Neural cell (in vitro differentiated cells): ENCODE data around the gene SART3. TPM values are rescaled to one million over a fixed set of nuclear protein-coding genes. Genes with fewer than 3 reads are reported as not detected.

Experiments
- H2AFZ ChIP-seq: fragments of 200-600, 300-800 bp; sonication (generic), shearing (Covaris generic); 2 replicates; pipeline ENCODE4 v1.6.0; 2014; ENCODE audit warnings: low read depth, mild to moderate bottlenecking, antibody characterized with exemption, low read length, moderate library complexity
- H3F3A ChIP-seq: fragments of 200-600 bp; shearing (Covaris generic); 2 replicates; pipeline ENCODE4 v1.6.1; 2016; ENCODE audit warnings: mild to moderate bottlenecking, moderate library complexity, mixed read lengths, antibody characterized with exemption, low read length; ENCODE audit not compliant: insufficient read depth, poor library complexity, severe bottlenecking
- H3K27ac ChIP-seq: fragments of 200-600, 300-800 bp; sonication (generic), shearing (Covaris generic); 2 replicates; pipeline ENCODE4 v1.5.1; 2014; ENCODE audit warnings: mild to moderate bottlenecking, low read length, moderate library complexity
- H3K27me3 ChIP-seq: fragments of 300-800, 200-600 bp; sonication (generic), shearing (Covaris generic); 2 replicates; pipeline ENCODE4 v1.6.0; 2014; ENCODE audit warnings: mild to moderate bottlenecking, low read depth, low read length, moderate library complexity; ENCODE audit not compliant: insufficient read depth
- H3K36me3 ChIP-seq: fragments of 300-800, 200-600 bp; sonication (generic), shearing (Covaris generic); 2 replicates; pipeline ENCODE4 v1.5.1; 2014; ENCODE audit warnings: mild to moderate bottlenecking, antibody characterized with exemption, low read length, moderate library complexity; ENCODE audit not compliant: insufficient read depth
- H3K4me2 ChIP-seq: fragments of 300-800, 200-600 bp; sonication (generic), shearing (Covaris generic); 2 replicates; pipeline ENCODE4 v1.6.0; 2014; ENCODE audit warnings: mild to moderate bottlenecking, low read length
- H3K4me3 ChIP-seq: fragments of 300-800, 200-600 bp; sonication (generic), shearing (Covaris generic); 2 replicates; pipeline ENCODE4 v1.5.1; 2014; ENCODE audit warnings: mild to moderate bottlenecking, low read length, moderate library complexity
- H3K79me2 ChIP-seq: fragments of 200-600 bp; shearing (Covaris generic); replicated peaks from 2 replicates; pipeline ENCODE4 v1.6.0; 2014; ENCODE audit warnings: mild to moderate bottlenecking, low read length, moderate library complexity; ENCODE audit not compliant: insufficient read depth
- H3K9ac ChIP-seq: fragments of 300-800, 200-600 bp; sonication (generic), shearing (Covaris generic); 2 replicates; pipeline ENCODE4 v1.6.1; 2016; ENCODE audit warnings: mild to moderate bottlenecking, low read length, mixed read lengths
- H3K9me2 ChIP-seq: fragments of 200-600 bp; shearing (Covaris generic); 2 replicates; pipeline ENCODE4 v1.6.1; 2016; ENCODE audit warnings: mild to moderate bottlenecking, low read length, mixed read lengths; ENCODE audit not compliant: insufficient read depth
- H3K9me3 ChIP-seq: fragments of 200-600, 300-800 bp; sonication (generic), shearing (Covaris generic); 2 replicates; pipeline ENCODE4 v1.6.1; 2016; ENCODE audit warnings: mild to moderate bottlenecking, mixed run types, low read length, moderate library complexity, mixed read lengths
- H4K20me1 ChIP-seq: fragments of 200-600 bp; shearing (Covaris generic); 2 replicates; pipeline ENCODE4 v1.6.1; 2016; ENCODE audit warnings: mild to moderate bottlenecking, mixed run types; ENCODE audit not compliant: insufficient read depth
- EP300 ChIP-seq: fragments of 450-650 bp; conservative IDR thresholded peaks from 2 replicates; pipeline ENCODE4 v1.6.1; 2014; ENCODE audit warnings: antibody characterized with exemption, mild to moderate bottlenecking, moderate library complexity; ENCODE audit not compliant: poor library complexity, severe bottlenecking
- EZH2 ChIP-seq: fragments of 200-600, 300-800 bp; shearing (Covaris generic), sonication (generic); IDR thresholded peaks from 2 replicates; pipeline ENCODE4 v1.6.1; 2014; ENCODE audit warnings: antibody characterized with exemption, low read length, borderline replicate concordance, mild to moderate bottlenecking; ENCODE audit not compliant: insufficient read depth, poor library complexity, severe bottlenecking
- MXI1 ChIP-seq: fragments of 450-650 bp; conservative IDR thresholded peaks from 2 replicates; pipeline ENCODE4 v1.6.1; 2014; ENCODE audit warnings: antibody characterized with exemption, mild to moderate bottlenecking; ENCODE audit not compliant: poor library complexity, severe bottlenecking
- POLR2AphosphoS5 ChIP-seq: IDR thresholded peaks from 2 replicates; pipeline ENCODE4 v1.6.1; 2012
- RAD21 ChIP-seq: fragments of 450-650 bp; conservative IDR thresholded peaks from 2 replicates; pipeline ENCODE4 v1.6.1; 2014; ENCODE audit warnings: antibody characterized with exemption, mild to moderate bottlenecking, moderate library complexity
- SMC3 ChIP-seq: fragments of 450-650 bp; conservative IDR thresholded peaks from 2 replicates; pipeline ENCODE4 v1.6.1; 2014; ENCODE audit warnings: antibody characterized with exemption, mild to moderate bottlenecking, moderate library complexity; ENCODE audit not compliant: poor library complexity
- TAF1 ChIP-seq: IDR thresholded peaks from 2 replicates; pipeline ENCODE4 v1.6.1; 2012; ENCODE audit warnings: low read depth
- polyA plus RNA-seq: library from polyadenylated mRNA; depleted of rRNA; stranded (reverse); fragments of >200 nt; gene quantifications from 2 replicates; pipeline ENCODE4 v1.2.3, GENCODE V29; 2014
- TF ChIP-seq, protein P1 (sequence below): fragments of 450-650 bp; IDR thresholded peaks from 2 replicates; pipeline ENCODE4 v1.5.1; 2014; ENCODE audit warnings: antibody characterized with exemption, mild to moderate bottlenecking, moderate library complexity; ENCODE audit not compliant: poor library complexity, severe bottlenecking
- TF ChIP-seq, protein P2 (sequence below): IDR thresholded peaks from 2 replicates; pipeline ENCODE4 v1.6.1; 2012; ENCODE audit warnings: borderline replicate concordance

Gene SART3
- polyA plus RNA-seq, 1 donor from 2014 or later: 71.0 TPM

DNA sequence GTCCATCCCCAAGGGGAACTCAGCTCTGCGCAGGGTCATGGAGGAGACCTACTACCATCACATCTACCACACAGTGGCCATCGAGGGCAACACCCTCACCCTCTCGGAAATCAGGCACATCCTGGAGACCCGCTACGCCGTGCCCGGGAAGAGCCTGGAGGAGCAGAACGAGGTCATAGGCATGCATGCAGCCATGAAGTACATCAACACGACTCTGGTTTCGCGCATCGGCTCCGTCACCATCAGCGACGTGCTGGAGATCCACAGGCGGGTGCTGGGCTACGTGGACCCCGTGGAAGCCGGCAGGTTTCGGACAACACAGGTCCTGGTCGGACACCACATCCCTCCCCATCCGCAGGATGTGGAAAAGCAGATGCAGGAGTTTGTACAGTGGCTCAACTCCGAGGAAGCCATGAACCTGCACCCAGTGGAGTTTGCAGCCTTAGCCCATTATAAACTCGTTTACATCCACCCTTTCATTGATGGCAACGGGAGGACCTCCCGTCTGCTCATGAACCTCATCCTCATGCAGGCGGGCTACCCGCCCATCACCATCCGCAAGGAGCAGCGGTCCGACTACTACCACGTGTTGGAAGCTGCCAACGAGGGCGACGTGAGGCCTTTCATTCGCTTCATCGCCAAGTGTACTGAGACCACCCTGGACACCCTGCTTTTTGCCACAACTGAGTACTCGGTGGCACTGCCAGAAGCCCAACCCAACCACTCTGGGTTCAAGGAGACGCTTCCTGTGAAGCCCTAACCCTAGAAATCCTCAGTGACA, 42.1 kb downstream of the SART3 start:
- Histone ChIP-seq H3K27ac (no peak overlapping the region), H3K36me3 (no peaks in the 10 kb centered on the region)

DNA sequence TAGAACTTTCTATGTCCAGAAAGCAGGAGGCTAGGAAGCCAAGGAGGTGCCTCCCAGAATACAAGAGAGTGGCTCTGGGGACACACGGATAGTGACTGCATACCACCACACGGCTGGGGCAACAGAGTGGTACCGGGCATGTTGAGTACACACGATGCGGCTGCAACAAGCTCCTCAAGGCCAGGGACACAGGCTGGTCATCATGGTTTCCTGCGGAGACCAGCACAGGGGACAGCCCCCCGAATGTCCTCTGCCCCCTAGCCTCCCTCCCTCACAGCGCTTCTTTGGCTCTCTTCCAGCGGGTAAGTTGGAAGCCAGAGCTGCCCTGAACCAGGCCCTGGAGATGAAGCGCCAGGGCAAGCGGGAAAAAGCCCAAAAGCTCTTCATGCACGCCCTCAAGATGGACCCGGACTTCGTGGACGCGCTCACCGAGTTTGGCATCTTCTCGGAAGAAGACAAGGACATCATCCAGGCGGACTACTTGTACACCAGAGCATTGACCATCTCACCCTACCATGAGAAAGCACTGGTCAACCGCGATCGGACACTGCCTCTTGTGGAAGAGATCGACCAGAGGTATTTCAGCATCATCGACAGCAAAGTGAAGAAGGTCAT, 42.8 kb downstream of the SART3 start:
- Histone ChIP-seq H3K9ac (no peak overlapping the region), H3K36me3 (no peaks in the 10 kb centered on the region), H3K4me2 (no peak overlapping the region), H3K27me3 (no peaks in the 10 kb centered on the region), H3K27ac (no peak overlapping the region), H4K20me1 (no peaks in the 10 kb centered on the region), H3F3A (no peaks in the 10 kb centered on the region), H3K9me2 (no peaks in the 10 kb centered on the region), H2AFZ (no peak overlapping the region), H3K79me2 (peaks cover 10% of the 10 kb centered on the region), H3K4me3 (no peak overlapping the region), H3K9me3 (no peaks in the 10 kb centered on the region)
- TF ChIP-seq EZH2: no peak
- TF ChIP-seq, protein P1, sequence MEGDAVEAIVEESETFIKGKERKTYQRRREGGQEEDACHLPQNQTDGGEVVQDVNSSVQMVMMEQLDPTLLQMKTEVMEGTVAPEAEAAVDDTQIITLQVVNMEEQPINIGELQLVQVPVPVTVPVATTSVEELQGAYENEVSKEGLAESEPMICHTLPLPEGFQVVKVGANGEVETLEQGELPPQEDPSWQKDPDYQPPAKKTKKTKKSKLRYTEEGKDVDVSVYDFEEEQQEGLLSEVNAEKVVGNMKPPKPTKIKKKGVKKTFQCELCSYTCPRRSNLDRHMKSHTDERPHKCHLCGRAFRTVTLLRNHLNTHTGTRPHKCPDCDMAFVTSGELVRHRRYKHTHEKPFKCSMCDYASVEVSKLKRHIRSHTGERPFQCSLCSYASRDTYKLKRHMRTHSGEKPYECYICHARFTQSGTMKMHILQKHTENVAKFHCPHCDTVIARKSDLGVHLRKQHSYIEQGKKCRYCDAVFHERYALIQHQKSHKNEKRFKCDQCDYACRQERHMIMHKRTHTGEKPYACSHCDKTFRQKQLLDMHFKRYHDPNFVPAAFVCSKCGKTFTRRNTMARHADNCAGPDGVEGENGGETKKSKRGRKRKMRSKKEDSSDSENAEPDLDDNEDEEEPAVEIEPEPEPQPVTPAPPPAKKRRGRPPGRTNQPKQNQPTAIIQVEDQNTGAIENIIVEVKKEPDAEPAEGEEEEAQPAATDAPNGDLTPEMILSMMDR: no peak
- no peak for TF ChIP-seq TAF1
- no peak for TF ChIP-seq SMC3
- no peak for TF ChIP-seq RAD21
- TF ChIP-seq POLR2AphosphoS5: no peak
- TF ChIP-seq, protein P2, sequence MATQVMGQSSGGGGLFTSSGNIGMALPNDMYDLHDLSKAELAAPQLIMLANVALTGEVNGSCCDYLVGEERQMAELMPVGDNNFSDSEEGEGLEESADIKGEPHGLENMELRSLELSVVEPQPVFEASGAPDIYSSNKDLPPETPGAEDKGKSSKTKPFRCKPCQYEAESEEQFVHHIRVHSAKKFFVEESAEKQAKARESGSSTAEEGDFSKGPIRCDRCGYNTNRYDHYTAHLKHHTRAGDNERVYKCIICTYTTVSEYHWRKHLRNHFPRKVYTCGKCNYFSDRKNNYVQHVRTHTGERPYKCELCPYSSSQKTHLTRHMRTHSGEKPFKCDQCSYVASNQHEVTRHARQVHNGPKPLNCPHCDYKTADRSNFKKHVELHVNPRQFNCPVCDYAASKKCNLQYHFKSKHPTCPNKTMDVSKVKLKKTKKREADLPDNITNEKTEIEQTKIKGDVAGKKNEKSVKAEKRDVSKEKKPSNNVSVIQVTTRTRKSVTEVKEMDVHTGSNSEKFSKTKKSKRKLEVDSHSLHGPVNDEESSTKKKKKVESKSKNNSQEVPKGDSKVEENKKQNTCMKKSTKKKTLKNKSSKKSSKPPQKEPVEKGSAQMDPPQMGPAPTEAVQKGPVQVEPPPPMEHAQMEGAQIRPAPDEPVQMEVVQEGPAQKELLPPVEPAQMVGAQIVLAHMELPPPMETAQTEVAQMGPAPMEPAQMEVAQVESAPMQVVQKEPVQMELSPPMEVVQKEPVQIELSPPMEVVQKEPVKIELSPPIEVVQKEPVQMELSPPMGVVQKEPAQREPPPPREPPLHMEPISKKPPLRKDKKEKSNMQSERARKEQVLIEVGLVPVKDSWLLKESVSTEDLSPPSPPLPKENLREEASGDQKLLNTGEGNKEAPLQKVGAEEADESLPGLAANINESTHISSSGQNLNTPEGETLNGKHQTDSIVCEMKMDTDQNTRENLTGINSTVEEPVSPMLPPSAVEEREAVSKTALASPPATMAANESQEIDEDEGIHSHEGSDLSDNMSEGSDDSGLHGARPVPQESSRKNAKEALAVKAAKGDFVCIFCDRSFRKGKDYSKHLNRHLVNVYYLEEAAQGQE: no peak
- TF ChIP-seq EP300: no peak

More for the DNA sequence above, 42.1 kb downstream of the SART3 start:
- Histone ChIP-seq H4K20me1 (no peaks in the 10 kb centered on the region), H3K4me3 (no peak overlapping the region), H3K9me2 (no peaks in the 10 kb centered on the region), H3K79me2 (peaks cover 10% of the 10 kb centered on the region), H3K9me3 (no peaks in the 10 kb centered on the region), H3F3A (no peaks in the 10 kb centered on the region), H3K9ac (no peak overlapping the region), H2AFZ (no peak overlapping the region), H3K4me2 (no peak overlapping the region), H3K27me3 (no peaks in the 10 kb centered on the region)
- no peak for TF ChIP-seq EP300
- no peak for TF ChIP-seq EZH2
- no peak for TF ChIP-seq RAD21
- TF ChIP-seq TAF1: no peak
- no peak for TF ChIP-seq POLR2AphosphoS5
- TF ChIP-seq MXI1: no peak
- TF ChIP-seq, protein P2: no peak
- TF ChIP-seq SMC3: no peak
- TF ChIP-seq, protein P1: no peak
